Thoracic aorta endothelial cell (primary cell): ENCODE data around the gene LYVE1. TPM values are rescaled to one million over a fixed set of nuclear protein-coding genes. Genes with fewer than 3 reads are reported as not detected.

Experiments used
- total RNA-seq: library from RNA; depleted of rRNA; stranded (reverse); fragments of >200 nt; gene quantifications from 2 replicates; pipeline ENCODE4 v1.2.3, GENCODE V29; 2012

Gene LYVE1, protein sequence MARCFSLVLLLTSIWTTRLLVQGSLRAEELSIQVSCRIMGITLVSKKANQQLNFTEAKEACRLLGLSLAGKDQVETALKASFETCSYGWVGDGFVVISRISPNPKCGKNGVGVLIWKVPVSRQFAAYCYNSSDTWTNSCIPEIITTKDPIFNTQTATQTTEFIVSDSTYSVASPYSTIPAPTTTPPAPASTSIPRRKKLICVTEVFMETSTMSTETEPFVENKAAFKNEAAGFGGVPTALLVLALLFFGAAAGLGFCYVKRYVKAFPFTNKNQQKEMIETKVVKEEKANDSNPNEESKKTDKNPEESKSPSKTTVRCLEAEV
- 0.79 and 3.9 TPM in 2 replicates for total RNA-seq

DNA sequence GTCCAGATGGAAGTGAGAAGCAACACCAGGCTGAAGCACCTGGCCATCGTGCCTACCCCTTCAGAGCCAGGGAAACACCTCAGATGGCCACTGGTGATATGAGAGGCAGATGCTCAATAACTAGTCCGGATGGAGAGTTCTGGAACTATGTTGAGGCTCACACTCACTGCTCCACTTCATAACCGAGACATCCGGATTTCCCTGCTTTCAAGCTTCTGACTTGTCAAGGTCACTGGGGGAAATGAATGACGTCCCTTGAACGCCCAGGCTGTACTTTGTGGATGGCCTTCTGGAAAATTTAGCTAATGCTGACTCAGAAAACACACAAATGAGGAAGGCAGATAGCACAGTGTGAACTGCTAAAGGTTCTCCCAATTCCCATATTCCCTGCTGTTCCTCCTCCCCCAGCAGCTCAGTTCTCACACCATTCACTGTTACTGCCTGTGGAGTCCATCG, at the start of gene LYVE1:
Gene LYVE1, minus strand, starts transcription at position 180 of the 456 bp plus-strand sequence. Its CDS starts 133 bp downstream, at position 47.

DNA sequence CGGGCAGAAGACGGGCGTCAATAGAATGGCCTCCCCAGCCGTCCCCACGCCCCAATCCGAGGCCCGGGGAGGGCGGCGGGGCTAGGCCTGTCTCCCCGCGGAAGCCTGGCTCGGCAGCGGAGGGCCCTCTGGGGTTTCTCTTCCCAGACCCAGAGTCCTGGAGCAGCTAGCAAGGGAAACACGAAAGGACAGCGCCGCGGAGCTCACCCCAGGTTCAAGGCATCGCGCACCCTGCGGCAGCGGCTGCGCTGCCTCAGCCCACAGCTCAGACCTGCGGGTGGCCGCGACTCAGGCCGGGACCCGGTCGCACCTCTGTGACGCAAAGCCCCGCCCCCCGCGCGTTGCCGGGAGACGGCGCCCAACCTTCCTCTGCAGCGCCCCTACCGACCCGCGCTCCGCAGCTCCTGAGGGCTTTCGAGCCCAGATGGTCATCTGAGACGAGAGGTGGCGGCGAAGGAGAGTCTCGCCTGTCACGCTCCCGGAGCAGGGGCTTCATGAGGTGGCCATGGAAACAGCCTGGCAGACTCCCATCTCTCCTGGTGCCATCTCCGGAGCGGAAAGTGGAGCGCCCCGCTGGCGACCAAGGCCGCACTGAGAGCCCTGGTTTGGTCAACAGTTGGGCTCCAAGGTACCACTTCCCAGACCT, 27.4 kb downstream of the LYVE1 start, which contains the start of gene RNF141:
Gene RNF141, minus strand, starts transcription at position 273 of the 646 bp plus-strand sequence. CDS start 7,029 bp downstream, outside the sequence.

Other genes with a start within 250 kb of the LYVE1 start
- gene AMPD3, start 113.4 kb downstream of the LYVE1 start, total RNA-seq = 1.5 and 2.3 TPM in 2 replicates
- 35.6 and 39.4 TPM in 2 replicates for gene RNF141, start 27.5 kb downstream of the LYVE1 start, total RNA-seq
- gene IRAG1, start 125.1 kb upstream of the LYVE1 start, total RNA-seq = 0.13 and 0.36 TPM in 2 replicates
- gene CTR9, start 182.6 kb upstream of the LYVE1 start, total RNA-seq = 37.5 and 39.9 TPM in 2 replicates
- gene EIF4G2, start 240.3 kb upstream of the LYVE1 start, total RNA-seq = 1,383 and 1,385 TPM in 2 replicates